K562 (cell line): ENCODE results near the gene DTL. TPM values are rescaled to one million over a fixed set of nuclear protein-coding genes. Genes with fewer than 3 reads are reported as not detected.

ENCODE experiments used
- CSDE1 ChIP-seq, 2 experiments: fragments of 450-650 bp; IDR thresholded peaks; 2 replicates each; pipeline ENCODE4 v1.6.1; 2016; ENCODE audit warnings: mild to moderate bottlenecking in 1 of 2
- CXXC5 ChIP-seq: fragments of 250-450 bp; sonication (Bioruptor Pico); IDR thresholded peaks from 2 replicates; pipeline ENCODE4 v1.8.0; 2022; ENCODE audit warnings: inconsistent platforms, mild to moderate bottlenecking, moderate library complexity
- ETV6 ChIP-seq, 3 experiments: fragments of 150-350 bp in 1 of 3; sonication (generic) in 1 of 3; formaldehyde crosslinking in 1 of 3; IDR thresholded peaks; 2 replicates each; pipeline versions ENCODE4 v1.6.1 to v1.8.0; 2014 to 2022; ENCODE audit warnings: borderline replicate concordance in 2 of 3, low read depth in 2 of 3, antibody characterized with exemption in 1 of 3, low read length in 1 of 3, mild to moderate bottlenecking in 1 of 3, missing genetic modification reagents in 1 of 3
- HIVEP1 ChIP-seq: fragments of 250-450 bp; sonication (Bioruptor Pico); IDR thresholded peaks from 2 replicates; pipeline ENCODE4 v1.4.0; 2020; ENCODE audit warnings: mild to moderate bottlenecking
- MLX ChIP-seq, 2 experiments: fragments of 450-650 bp in 1 of 2; sonication (generic) in 1 of 2; formaldehyde crosslinking; conservative IDR thresholded peaks; 2 replicates each; pipeline versions ENCODE4 v1.4.0 to v1.8.1; 2020 to 2022; ENCODE audit warnings: mild to moderate bottlenecking in 1 of 2, missing genetic modification reagents in 1 of 2
- SMARCA4 ChIP-seq: fragments of 450-650 bp; IDR thresholded peaks from 2 replicates; pipeline ENCODE4 v1.6.1; 2016
- TRIM24 ChIP-seq, 2 experiments: fragments of 450-650 bp; IDR thresholded peaks; 2 replicates each; pipeline ENCODE4 v1.6.1; 2016
- TRIM28 ChIP-seq: fragments of 450-650 bp; IDR thresholded peaks from 2 replicates; pipeline ENCODE4 v1.6.1; 2017
- ZBTB49 ChIP-seq: sonication (generic); formaldehyde crosslinking; IDR thresholded peaks from 2 replicates; pipeline ENCODE4 v1.8.0; 2022; ENCODE audit warnings: missing genetic modification reagents, mild to moderate bottlenecking, borderline replicate concordance
- ZC3H8 ChIP-seq: fragments of 450-650 bp; IDR thresholded peaks from 2 replicates; pipeline ENCODE4 v1.6.1; 2017
- ZMIZ1 ChIP-seq, 2 experiments: fragments of 150-350 bp in 1 of 2; IDR thresholded peaks; 2 replicates each; pipeline ENCODE4 v1.6.1; 2012 to 2016; ENCODE audit warnings: low read depth in 2 of 2, low read length in 2 of 2, mild to moderate bottlenecking in 1 of 2, moderate library complexity in 1 of 2
- ZNF197 ChIP-seq: fragments of 200-800 bp; sonication (Bioruptor generic); IDR thresholded peaks from 2 replicates; pipeline ENCODE4 v1.6.1; 2016; ENCODE audit warnings: low read depth, missing genetic modification characterization, missing compliant biosample characterization
- ZNF239 ChIP-seq: fragments of 250-450 bp; sonication (Bioruptor Pico); IDR thresholded peaks from 2 replicates; pipeline ENCODE4 v1.4.0; 2020; ENCODE audit warnings: mild to moderate bottlenecking
- ZNF592 ChIP-seq: fragments of 450-650 bp; IDR thresholded peaks from 2 replicates; pipeline ENCODE4 v1.6.1; 2017; ENCODE audit warnings: antibody characterized with exemption, mild to moderate bottlenecking
- ZSCAN29 ChIP-seq: fragments of 450-650 bp; IDR thresholded peaks from 2 replicates; pipeline ENCODE4 v1.6.1; 2017
- polyA plus RNA-seq, 8 experiments: library from polyadenylated mRNA; depleted of rRNA in 4 of 8; stranded (reverse) in 5 of 8; unstranded in 3 of 8; fragments of >200 nt; fragmentation: Nextera tagmentation in 2 of 8; fragmentation: Illumina TruSeq in 1 of 8; extraction: Ambion mirVana in 2 of 8; extraction: Trizol in 1 of 8; gene quantifications; 2 replicates each; pipeline versions ENCODE4 v1.2.1 to v1.2.3, GENCODE V29; 2011 to 2014; ENCODE audit warnings: inconsistent platforms in 1 of 8, missing spikeins in 1 of 8
- total RNA-seq, 7 experiments: library from RNA; depleted of rRNA in 6 of 7; stranded (reverse); fragments of >200 nt in 6 of 7; fragmentation: Illumina TruSeq in 2 of 7; extraction: Trizol in 2 of 7; gene quantifications; 2 replicates each; pipeline versions ENCODE4 v1.2.1 to v1.2.3, GENCODE V29; 2011 to 2021; ENCODE audit warnings: low replicate concordance in 1 of 7
- TF ChIP-seq, protein P1 (sequence below): IDR thresholded peaks from 2 replicates; pipeline ENCODE4 v1.6.1; 2016; ENCODE audit warnings: missing genetic modification characterization, missing compliant biosample characterization

DTL gene
- total and polyA plus RNA-seq, 9 of the 15 experiments (the other 6 are each of a cell fraction or from before 2014, with no cell fraction given) = 38.3 to 81.0 (median 63.2) TPM

GRCh38 chr1:212153635-212154034 lies 118.1 kb downstream of the DTL start (continued):
- TF ChIP-seq MLX (CRISPR knock-in tag; conservative IDR thresholded peaks at IDR 0.05) = no peak
- TF ChIP-seq HIVEP1 (CRISPR knock-in tag) = no peak
- no peak for TF ChIP-seq TRIM28
- no peak for TF ChIP-seq ZC3H8
- TF ChIP-seq CSDE1 (IDR thresholded peaks at IDR 0.05) = no peak
- no peak for TF ChIP-seq ZNF239 (CRISPR knock-in tag)
- no peak for TF ChIP-seq ZMIZ1 (IDR thresholded peaks at IDR 0.05; ENCODE audit: low read depth in 2 of 2, low read length in 2 of 2)
- peak in 1 of 2 experiments; percentile 74; a peak in 1 of 4 replicates for TF ChIP-seq ETV6 (IDR thresholded peaks at IDR 0.05; ENCODE audit: borderline replicate concordance in 1 of 2, low read depth in 2 of 2, low read length in 1 of 2)
- TF ChIP-seq ETV6 (CRISPR knock-in tag; IDR thresholded peaks at IDR 0.05; ENCODE audit: borderline replicate concordance) = no peak
- no peak for TF ChIP-seq TRIM24 (IDR thresholded peaks at IDR 0.05)
- no peak for TF ChIP-seq ZSCAN29
- no peak for TF ChIP-seq ZBTB49 (CRISPR knock-in tag)
- 0 out of 2 replicates have a peak, but pooled peaks have one; percentile 20 for TF ChIP-seq ZNF197
- TF ChIP-seq CXXC5 (CRISPR knock-in tag) = 0 out of 2 replicates have a peak, but pooled peaks have one; percentile 24
- TF ChIP-seq, protein P1, sequence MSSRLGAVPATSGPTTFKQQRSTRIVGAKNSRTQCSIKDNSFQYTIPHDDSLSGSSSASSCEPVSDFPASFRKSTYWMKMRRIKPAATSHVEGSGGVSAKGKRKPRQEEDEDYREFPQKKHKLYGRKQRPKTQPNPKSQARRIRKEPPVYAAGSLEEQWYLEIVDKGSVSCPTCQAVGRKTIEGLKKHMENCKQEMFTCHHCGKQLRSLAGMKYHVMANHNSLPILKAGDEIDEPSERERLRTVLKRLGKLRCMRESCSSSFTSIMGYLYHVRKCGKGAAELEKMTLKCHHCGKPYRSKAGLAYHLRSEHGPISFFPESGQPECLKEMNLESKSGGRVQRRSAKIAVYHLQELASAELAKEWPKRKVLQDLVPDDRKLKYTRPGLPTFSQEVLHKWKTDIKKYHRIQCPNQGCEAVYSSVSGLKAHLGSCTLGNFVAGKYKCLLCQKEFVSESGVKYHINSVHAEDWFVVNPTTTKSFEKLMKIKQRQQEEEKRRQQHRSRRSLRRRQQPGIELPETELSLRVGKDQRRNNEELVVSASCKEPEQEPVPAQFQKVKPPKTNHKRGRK = no peak
- peak; percentile 66; the same call in 1 of the 2 replicates for TF ChIP-seq ZNF592
- TF ChIP-seq SMARCA4 = no peak; the same call in none of the 2 replicates
